Ishikawa (cell line): ENCODE data around the gene PDS5B.

Experiments used
- CEBPB ChIP-seq: IDR thresholded peaks from 2 replicates; pipeline ENCODE4 v1.6.1; 2012
- CREB1 ChIP-seq: IDR thresholded peaks from 2 replicates; pipeline ENCODE4 v1.6.1; 2012; ENCODE audit warnings: low read depth
- EGR1 ChIP-seq: IDR thresholded peaks from 2 replicates; pipeline ENCODE4 v1.6.1; 2012
- EP300 ChIP-seq: IDR thresholded peaks from 2 replicates; pipeline ENCODE4 v1.6.1; 2012; ENCODE audit warnings: borderline replicate concordance
- FOXM1 ChIP-seq: IDR thresholded peaks from 2 replicates; pipeline ENCODE4 v1.6.1; 2012; ENCODE audit warnings: low read depth, borderline replicate concordance
- MAX ChIP-seq: IDR thresholded peaks from 2 replicates; pipeline ENCODE4 v1.6.1; 2012
- NFIC ChIP-seq: IDR thresholded peaks from 2 replicates; pipeline ENCODE4 v1.6.1; 2012
- RAD21 ChIP-seq: IDR thresholded peaks from 2 replicates; pipeline ENCODE4 v1.6.1; 2012; ENCODE audit warnings: low read depth
- REST ChIP-seq: IDR thresholded peaks from 2 replicates; pipeline ENCODE4 v1.6.1; 2012; ENCODE audit warnings: low read depth, mild to moderate bottlenecking
- TAF1 ChIP-seq: IDR thresholded peaks from 2 replicates; pipeline ENCODE4 v1.6.1; 2012; ENCODE audit warnings: low read depth, mild to moderate bottlenecking
- TCF12 ChIP-seq: IDR thresholded peaks from 2 replicates; pipeline ENCODE4 v1.6.1; 2012; ENCODE audit warnings: low read depth
- TEAD4 ChIP-seq: IDR thresholded peaks from 2 replicates; pipeline ENCODE4 v1.6.1; 2012
- USF1 ChIP-seq: IDR thresholded peaks from 2 replicates; pipeline ENCODE4 v1.6.1; 2012
- YY1 ChIP-seq: IDR thresholded peaks from 2 replicates; pipeline ENCODE4 v1.6.1; 2012; ENCODE audit warnings: low read depth
- ZBTB7A ChIP-seq: IDR thresholded peaks from 2 replicates; pipeline ENCODE4 v1.6.1; 2012; ENCODE audit warnings: low read depth

Gene PDS5B

DNA sequence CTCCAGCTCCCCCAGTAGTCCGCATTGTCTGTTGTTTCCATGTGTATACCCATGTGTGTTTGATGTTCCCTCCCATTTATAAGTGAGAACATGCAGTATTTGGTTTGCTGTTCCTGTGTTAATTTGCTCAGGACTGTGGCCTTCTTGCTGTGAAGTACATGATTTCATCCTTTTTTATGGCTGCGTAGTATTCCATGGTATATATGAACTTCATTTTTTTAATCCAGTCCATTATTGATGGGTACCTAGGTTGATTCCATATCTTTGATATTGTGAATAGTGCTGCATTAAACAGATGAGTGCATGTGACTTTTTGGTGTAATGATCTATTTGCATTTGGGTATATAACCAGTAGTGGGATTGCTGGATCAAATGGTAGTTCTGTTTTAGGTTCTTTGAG lies 175.2 kb downstream of the PDS5B start:
- no peak for TF ChIP-seq CEBPB

DNA sequence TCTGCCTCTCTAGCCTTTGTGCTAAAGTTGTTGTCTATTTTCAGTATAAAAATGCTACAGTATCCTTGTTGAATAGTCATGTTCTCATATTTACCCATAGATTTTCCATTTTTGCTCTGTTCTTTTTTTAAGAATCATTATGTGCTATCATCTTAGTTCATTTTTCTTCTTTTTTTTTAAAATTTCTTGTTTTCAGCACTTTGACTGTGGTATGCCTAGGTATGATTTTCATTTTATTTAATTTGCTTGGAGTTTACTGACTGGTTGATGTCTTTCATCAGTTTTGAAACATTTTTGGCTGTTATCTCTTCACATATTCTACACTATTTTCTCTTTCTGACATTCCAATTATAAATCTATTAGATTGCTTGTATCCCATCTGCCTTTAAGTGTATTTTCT lies 192.9 kb downstream of the PDS5B start:
- TF ChIP-seq RAD21 (no peak), NFIC (no peak), REST (no peak), EGR1 (no peak), TCF12 (no peak), TAF1 (no peak), YY1 (no peak), EP300 (no peak), USF1 (no peak), FOXM1 (no peak), TEAD4 (no peak), MAX (no peak), CREB1 (no peak), ZBTB7A (no peak), CEBPB (no peak)

DNA sequence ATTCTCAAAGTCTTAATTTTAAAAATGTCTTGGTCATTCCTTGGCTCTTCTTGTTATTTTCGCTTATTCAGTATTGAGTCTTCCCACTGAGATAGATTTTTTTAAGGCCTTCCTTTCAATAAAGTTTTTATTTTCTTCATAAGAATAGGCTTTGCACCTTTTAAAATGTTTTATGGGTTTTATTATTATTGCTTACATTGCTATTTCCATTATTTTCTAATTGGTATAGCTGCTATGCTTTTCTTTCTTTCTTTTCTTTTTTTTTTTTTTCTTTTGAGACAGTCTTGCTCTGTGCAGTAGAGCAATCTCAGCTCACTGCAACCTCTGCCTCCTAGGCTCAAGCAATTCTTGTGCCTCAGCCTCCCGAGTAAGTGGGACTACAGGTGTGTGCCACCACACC lies 195.7 kb downstream of the PDS5B start:
- TF ChIP-seq TEAD4, result no peak
- no peak for TF ChIP-seq TCF12
- no peak for TF ChIP-seq YY1
- TF ChIP-seq CREB1, result no peak
- no peak for TF ChIP-seq EP300
- TF ChIP-seq EGR1, result no peak
- TF ChIP-seq USF1, result no peak
- no peak for TF ChIP-seq CEBPB
- TF ChIP-seq FOXM1, result no peak

DNA sequence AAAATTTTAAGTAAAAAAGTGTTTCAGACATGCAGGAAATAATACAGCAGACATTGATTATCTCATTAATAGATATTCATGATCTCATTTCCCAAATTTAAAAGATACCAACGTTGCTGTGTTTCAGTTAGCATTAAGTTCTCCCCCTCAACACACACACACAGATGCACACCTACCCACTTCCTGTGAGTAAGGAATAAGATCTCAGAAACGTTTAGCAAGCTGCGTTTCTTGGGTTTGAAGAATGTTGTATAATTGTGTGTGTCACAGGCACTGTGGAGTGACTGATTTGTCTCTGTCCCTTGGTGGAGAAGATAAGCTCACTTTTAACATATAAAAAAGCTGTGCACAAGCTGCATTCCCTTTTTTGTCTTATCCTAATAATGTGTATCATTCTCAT lies 196.8 kb downstream of the PDS5B start:
- TF ChIP-seq TAF1 (no peak), YY1 (no peak), RAD21 (no peak), CEBPB (no peak), EGR1 (no peak), MAX (no peak), REST (no peak), CREB1 (no peak), EP300 (no peak)

DNA sequence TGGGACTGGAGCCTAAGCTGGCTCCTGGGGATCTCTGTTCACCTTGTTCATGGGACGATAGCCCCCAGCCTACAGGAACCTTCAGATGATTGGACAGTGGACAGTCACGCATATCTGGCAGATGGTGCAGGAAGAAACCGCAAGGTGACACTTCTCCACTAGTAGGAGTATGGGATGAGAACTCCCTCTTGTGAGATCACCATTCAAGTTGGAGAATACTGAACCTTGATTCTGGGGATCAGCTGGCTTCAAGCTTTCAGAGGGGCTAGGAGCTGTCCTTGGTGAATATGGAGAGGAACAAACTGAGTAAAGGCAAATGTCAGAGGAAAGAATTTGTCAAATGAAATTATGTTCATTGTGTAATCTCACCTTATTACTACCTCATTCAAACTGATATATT lies 204.5 kb downstream of the PDS5B start:
- TF ChIP-seq REST (peak; percentile 63), TEAD4 (no peak)

DNA sequence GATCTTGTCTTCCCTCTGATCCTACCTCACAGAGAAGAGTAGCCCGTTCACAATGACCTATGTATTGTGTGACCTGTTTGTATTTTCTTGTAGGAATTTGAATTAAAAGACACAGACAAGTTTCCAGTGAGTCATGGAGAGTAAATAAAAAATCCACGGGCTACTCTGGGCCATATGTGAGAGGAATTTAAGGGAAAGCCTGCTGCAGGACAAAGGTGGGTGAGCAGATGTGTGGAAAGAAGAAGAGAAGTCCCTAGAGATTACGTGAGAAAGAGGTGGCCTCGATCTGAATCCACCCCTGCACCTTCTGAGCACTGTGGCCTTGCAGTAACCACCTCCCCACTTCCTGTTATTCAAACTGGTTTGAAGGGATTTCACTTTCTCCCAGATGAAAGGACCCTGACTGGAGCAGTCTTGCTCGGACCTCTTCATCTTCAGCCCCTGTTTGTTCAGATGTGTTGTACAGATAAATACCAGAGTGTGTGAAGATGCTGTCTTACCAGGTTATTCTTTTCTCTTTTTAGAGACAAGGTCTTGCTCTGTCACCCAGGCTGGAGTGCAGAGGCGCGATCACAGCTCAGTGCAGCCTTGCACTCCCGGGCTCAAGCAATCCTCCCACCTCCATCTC lies 205.4 kb downstream of the PDS5B start:
- TF ChIP-seq FOXM1 (no peak), TEAD4 (no peak), RAD21 (no peak), ZBTB7A (no peak), EGR1 (no peak), EP300 (no peak)
